ENCODE data around the gene MAPK7.

DNA sequence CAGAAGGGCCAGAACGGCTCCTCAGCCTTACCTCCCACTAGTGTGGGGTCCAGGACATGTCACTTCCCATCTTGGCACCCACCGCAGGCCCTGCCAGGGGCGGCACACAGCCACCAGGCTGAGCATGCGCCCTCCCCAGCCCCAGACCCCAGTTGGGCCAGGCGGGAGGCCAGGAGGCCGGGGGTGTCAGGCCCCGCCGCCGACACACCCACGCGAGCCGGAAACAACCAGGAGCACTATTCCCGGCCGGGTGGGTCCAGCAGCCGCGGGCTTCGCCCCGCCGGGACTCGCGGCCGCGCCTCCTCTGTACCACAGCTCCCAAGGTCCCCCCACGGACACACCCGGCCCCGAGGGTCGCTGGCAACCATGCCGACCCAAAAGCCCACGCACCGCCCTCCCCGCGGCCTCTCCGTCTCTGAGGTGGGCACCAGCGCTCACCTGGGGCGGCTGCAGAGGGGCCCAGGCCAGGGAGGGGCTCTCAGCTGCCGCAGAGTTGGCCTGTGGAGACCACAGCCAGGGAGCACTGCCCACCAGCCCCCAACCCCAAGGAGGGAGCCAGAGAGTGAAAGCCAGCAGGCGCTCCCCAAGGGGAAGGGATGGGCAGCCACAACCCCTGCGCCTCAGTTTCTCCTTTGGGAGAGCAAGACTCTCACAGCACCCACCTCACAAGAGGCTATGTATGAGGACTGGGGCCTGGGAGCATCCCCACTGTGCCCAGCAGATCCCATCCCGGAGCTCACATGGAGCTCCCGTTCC lies 33.8 kb upstream of the MAPK7 start:
- TF ChIP-seq CTCF (IDR thresholded peaks at IDR 0.05; ENCODE audit: low read depth, low read length) = no peak
- no peak for TF ChIP-seq MAX (IDR thresholded peaks at IDR 0.05; ENCODE audit: low read depth, low read length)
- TF ChIP-seq POLR2A (IDR thresholded peaks at IDR 0.05; ENCODE audit: extremely low read depth, insufficient read length) = no peak

Measured in NB4 (cell line).